Motor neuron (in vitro differentiated cells): ENCODE data around the gene SLC35E1. TPM values are rescaled to one million over a fixed set of nuclear protein-coding genes. Genes with fewer than 3 reads are reported as not detected.
"Not testable (repeated sequence)": the region's sequence is repeated elsewhere in the genome, so short reads cannot be mapped to it uniquely, and the experiment has no call there.

ENCODE experiments used
- ATAC-seq, 8 experiments: fragments of 200-7000 bp; cut with Tn5 transposase; replicated peaks in 6 of 8; 2 replicates each; pipeline ENCODE4 v1.8.0; 2021; ENCODE audit warnings: mild to moderate bottlenecking in 8 of 8, moderate library complexity in 8 of 8
- H3K27ac ChIP-seq, 2 donors: fragments of 250-450 bp; sonication (Bioruptor Pico); 2 replicates each; pipeline ENCODE4 v1.9.0; 2021; ENCODE audit warnings: antibody characterized with exemption in 2 of 2, mild to moderate bottlenecking in 2 of 2, moderate library complexity in 1 of 2
- H3K4me1 ChIP-seq, 2 donors: fragments of 250-450 bp; sonication (Bioruptor Pico); replicated peaks in 1 of 2; 2 replicates each; pipeline ENCODE4 v1.6.1; 2021; ENCODE audit warnings: antibody characterized with exemption in 2 of 2, mild to moderate bottlenecking in 2 of 2, moderate library complexity in 1 of 2
- H3K4me3 ChIP-seq, 5 donors: fragments of 250-450 bp; sonication (Bioruptor Pico); 2 replicates each; pipeline ENCODE4 v1.9.0; 2021; ENCODE audit warnings: antibody characterized with exemption in 5 of 5, mild to moderate bottlenecking in 5 of 5, moderate library complexity in 4 of 5
- WGBS, 10 experiments: fragments of 450-650 bp; shearing (Covaris generic); methylation state at CpG; one replicate each; pipeline ENCODE4 v1.0.0; 2022; 5-methylcytosine and 5-hydroxymethylcytosine counted together
- in situ Hi-C, 9 experiments: fragments of 400-800 bp; cut with MboI; loops; one replicate each; pipeline ENCODE4 v1.15.0; 2021; ENCODE audit warnings: low sequenced_read_pairs in 9 of 9, low pct_unique_long_range_greater_than_20kb in 2 of 9; ENCODE audit not compliant: unreplicated experiment in 9 of 9
- total RNA-seq, 8 experiments: library from RNA; unstranded; fragments of 300-600 nt; gene quantifications; 2 replicates each; pipeline versions ENCODE4 v1.2.3 to v1.2.4, GENCODE V29; 2022

SLC35E1 gene
- total RNA-seq, 8 experiments from 2014 or later = 19.5 to 37.4 (median 29.2) TPM

DNA sequence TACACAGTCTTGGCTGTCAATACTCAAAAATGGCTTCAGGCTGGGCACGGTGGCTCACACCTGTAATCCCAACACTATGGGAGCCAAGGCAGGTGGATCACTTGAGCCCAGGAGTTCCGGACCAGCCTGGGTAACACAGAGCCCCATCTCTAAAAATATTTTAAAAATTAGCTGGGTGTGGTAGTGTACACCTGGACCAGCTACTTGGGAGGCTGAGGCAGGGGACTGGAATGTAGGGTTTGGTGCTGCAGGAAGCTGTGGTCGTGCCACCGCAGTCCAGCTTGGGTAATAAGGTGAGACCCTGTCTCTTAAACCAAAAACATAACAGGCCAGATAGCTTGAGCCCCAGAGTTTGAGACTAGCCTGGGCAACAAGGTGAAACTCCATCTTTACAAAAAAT, 23.3 kb downstream of the SLC35E1 start:
- no peak for ATAC-seq
- Histone ChIP-seq H3K4me3 (no peak overlapping the region), H3K4me1 (peaks cover 1 to 4% of the 10 kb centered on the region in 2 donors), H3K27ac (no peak overlapping the region)
- 80 to 100% (median 83%) methylated on average over 1 to 4 of the region's 4 CpGs; no CpG with 5 or more reads in 5 of the 10 experiments for WGBS, 10 experiments
- in situ Hi-C loops = no loop called here

DNA sequence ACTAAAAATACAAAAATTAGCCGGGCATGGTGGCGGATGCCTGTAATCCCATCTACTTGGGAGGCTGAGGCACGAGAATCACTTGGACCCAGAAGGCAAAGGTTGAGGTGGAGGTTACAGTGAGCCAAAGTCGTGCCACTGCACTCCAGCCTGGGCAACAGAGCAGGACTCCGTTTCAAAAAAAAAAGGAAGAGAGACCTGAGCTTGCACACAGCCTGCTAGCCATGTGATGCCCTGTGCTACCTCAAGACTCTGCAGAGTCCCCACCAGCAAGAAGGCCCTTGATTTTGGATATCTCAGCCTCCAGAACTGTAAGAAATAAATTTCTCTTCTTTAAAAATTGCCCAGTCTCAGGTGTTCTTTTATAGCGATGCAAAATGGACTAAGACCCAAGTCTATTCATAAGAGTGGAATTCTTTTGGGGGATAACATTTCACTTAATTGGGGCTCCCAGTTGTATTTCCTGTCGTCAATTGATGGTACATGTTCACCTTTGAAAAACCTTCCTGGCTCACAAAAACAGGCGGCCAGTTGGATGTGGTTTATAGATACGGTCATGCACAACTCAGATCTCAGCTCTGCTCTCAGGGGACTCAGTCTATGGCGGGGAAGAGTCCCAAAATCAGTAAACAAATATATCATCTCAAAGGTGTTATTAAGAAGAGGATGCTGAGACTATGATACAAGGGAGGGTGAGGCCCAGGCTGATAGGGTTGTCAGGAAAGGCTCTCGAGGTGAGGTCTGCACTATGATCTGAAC, 27.6 kb downstream of the SLC35E1 start:
- 87 to 100% (median 93%) methylated on average over 1 to 9 of the region's 11 CpGs for WGBS, 10 experiments
- no peak for ATAC-seq
- Histone ChIP-seq H3K4me3 (no peak overlapping the region), H3K27ac (no peak overlapping the region), H3K4me1 (peaks cover 15 to 16% of the 10 kb centered on the region in 2 donors)
- in situ Hi-C loops = no loop called here

- 56 to 100% (median 84%) methylated on average over 1 to 6 of the region's 6 CpGs; no CpG with 5 or more reads in 2 of the 10 experiments for WGBS, 10 experiments
- Histone ChIP-seq H3K4me3 (peak overlapping the region in 2 of 5 donors; percentile 91 to 100), H3K4me1 (peaks cover 15 to 16% of the 10 kb centered on the region in 2 donors)
- H3K27ac ChIP-seq, ATAC-seq, in situ Hi-C loops: not testable (repeated sequence)
Observed at GRCh38 chr19:16543734-16544133, 28.5 kb downstream of the SLC35E1 start.

DNA sequence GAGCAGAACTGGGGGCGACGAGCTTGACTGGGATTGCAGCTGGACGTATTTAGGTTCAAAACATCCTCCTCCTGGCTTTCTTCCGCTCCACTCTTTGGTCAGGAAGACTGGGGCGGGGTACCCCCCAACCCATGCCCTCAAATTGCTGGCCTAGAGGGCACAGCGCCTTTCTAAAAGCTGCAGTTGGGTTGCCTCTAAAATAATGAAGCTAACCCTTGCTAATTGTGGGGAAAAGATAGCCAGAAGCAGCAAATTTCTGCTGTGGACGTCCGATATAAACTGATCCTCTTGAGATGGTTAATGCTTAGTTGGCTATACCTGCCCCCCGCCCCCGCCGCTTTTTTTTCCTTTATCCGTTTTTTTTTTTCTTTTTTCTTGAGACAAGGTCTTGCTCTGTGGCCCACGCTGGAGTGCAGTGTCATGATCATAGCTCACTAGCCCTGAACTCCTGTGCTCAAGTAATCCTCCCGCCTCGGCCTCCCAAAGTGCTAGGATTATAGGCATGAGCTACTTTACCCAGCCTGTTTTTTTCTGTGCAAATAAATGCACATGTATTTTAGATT, 29.2 kb downstream of the SLC35E1 start:
- in situ Hi-C loops = no loop called here
- peaks cover 15 to 16% of the 10 kb centered on the region in 2 donors for H3K4me1 ChIP-seq
- peak overlapping the region; percentile 84 to 97 for H3K27ac ChIP-seq
- 0 to 19% (median 5%) methylated on average over 3 to 12 of the region's 15 CpGs; no CpG with 5 or more reads in 1 of the 10 experiments for WGBS, 10 experiments
- H3K4me3 ChIP-seq = peak overlapping the region; percentile 88 to 100 (median 93)
- no peak for ATAC-seq

GRCh38 chr19:16542045-16542909, 29.9 kb downstream of the SLC35E1 start, which contains the start of gene CHERP:
Gene CHERP, minus strand, starts transcription at chr19:16542437. Its CDS starts 59 bp downstream, at chr19:16542378.
- Histone ChIP-seq H3K4me1 (peaks cover 15 to 16% of the 10 kb centered on the region in 2 donors), H3K27ac (peak within 1 kb of the TSS; percentile 90 to 97), H3K4me3 (peak within 1 kb of the TSS; percentile 88 to 100 (median 93))
- in situ Hi-C loops = no loop called here
- 0 to 5% (median 1%) methylated on average over 5 to 15 of the region's 108 CpGs; no CpG with 5 or more reads in 6 of the 10 experiments for WGBS, 10 experiments
- ATAC-seq = peak; percentile 74 to 91 (median 86)

DNA sequence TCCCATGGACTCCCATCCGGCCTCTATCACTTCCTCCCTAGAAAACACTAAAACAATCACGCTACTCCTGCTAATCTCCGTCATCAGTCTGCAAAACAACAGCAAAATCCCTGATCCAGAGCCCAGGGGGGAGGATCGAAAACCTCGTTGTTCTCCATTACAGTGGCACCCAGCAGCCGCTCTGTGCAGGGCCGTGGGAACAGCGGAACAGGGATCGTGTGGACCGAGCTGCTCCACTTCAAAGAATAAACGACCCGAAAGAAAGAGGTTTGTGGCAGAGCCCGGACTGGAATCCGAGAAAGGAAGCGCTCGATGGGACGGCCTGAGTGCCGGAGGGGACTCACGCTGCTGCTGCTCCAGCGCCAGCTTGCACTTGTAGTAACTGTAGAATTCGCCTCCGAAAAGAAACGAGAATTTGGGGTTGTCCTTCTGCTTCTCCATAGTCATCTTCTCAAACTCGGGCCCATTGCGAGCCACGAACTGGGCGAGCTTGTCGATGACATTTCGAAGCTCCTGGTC, 30.6 kb downstream of the SLC35E1 start:
- Histone ChIP-seq H3K4me1 (peaks cover 15 to 16% of the 10 kb centered on the region in 2 donors), H3K4me3 (peak overlapping the region; percentile 88 to 100 (median 93)), H3K27ac (peak overlapping the region; percentile 90 to 97)
- in situ Hi-C loops = no loop called here
- 0 to 19% (median 0%) methylated on average over 1 to 11 of the region's 29 CpGs; no CpG with 5 or more reads in 1 of the 10 experiments for WGBS, 10 experiments
- ATAC-seq = peak in 3 of 8 experiments; percentile 11 to 29 (median 11)

- H3K27ac ChIP-seq = peak overlapping the region in 1 of 2 donors; percentile 97
- 73 to 100% (median 87%) methylated on average over 2 to 9 of the region's 12 CpGs; no CpG with 5 or more reads in 4 of the 10 experiments for WGBS, 10 experiments
- ATAC-seq = no peak
- H3K4me3 ChIP-seq = peak overlapping the region; percentile 88 to 100 (median 93)
- in situ Hi-C loops = no loop called here
- H3K4me1 ChIP-seq = peaks cover 15 to 16% of the 10 kb centered on the region in 2 donors
Observed at GRCh38 chr19:16540948-16541347, 31.3 kb downstream of the SLC35E1 start.

- in situ Hi-C loops = no loop called here
- WGBS, 10 experiments = 96 to 100% (median 100%) methylated on average over 1 to 6 of the region's 13 CpGs; no CpG with 5 or more reads in 7 of the 10 experiments
- Histone ChIP-seq H3K27ac (no peak overlapping the region), H3K4me1 (peaks cover 7% of the 10 kb centered on the region in 2 donors), H3K4me3 (no peak overlapping the region)
- no peak for ATAC-seq
Observed at GRCh38 chr19:16537111-16537510, 35.1 kb downstream of the SLC35E1 start.

DNA sequence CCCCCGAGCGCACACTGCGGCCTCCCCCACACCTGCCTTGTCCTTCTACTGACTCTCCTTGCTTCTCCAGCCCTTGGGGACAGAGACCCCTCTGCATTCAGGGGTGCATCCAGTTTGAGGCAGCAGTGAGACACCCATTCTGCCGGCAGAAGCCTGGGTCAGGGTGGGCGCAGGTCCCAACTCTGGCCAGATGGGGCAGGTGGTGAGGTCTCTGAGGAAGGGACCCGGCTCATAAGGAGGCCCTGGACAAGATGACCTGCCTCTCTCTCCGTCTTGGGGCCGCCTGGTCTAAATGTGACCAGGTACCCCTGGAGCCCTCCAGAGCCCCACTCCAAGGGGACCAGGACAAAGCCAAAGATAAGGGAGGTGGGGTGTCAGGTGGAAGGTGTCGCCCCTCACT, 36.1 kb downstream of the SLC35E1 start:
- no peak overlapping the region for H3K27ac ChIP-seq
- 100% methylated on average over 1 to 3 of the region's 9 CpGs; no CpG with 5 or more reads in 6 of the 10 experiments for WGBS, 10 experiments
- peaks cover 5 to 6% of the 10 kb centered on the region in 2 donors for H3K4me1 ChIP-seq
- in situ Hi-C loops = no loop called here
- no peak overlapping the region for H3K4me3 ChIP-seq
- ATAC-seq = peak in 4 of 8 experiments; percentile 5 to 8 (median 7)

DNA sequence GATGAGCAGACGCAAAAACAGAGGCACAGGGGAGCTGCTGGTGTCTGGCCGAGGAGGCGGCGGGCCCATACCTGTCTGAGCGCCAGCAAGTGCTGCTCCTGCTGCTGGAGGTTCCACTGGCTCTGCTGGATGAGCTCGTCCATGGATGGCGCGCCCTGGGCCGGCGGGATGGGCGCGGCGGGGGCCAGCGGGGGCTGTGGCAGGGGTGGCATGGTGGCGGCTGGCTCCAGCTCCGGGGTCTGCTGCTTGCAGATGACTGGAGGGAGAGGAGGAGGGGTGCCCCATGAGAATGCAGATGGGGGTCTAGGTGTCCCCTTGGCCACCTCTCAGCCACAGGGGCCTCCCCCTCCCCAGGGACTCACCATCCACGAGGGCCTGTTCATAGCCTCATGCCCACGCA, 36.8 kb downstream of the SLC35E1 start:
- no CpG with 5 or more reads among the region's 18 CpGs for WGBS, 10 experiments
- in situ Hi-C loops = no loop called here

DNA sequence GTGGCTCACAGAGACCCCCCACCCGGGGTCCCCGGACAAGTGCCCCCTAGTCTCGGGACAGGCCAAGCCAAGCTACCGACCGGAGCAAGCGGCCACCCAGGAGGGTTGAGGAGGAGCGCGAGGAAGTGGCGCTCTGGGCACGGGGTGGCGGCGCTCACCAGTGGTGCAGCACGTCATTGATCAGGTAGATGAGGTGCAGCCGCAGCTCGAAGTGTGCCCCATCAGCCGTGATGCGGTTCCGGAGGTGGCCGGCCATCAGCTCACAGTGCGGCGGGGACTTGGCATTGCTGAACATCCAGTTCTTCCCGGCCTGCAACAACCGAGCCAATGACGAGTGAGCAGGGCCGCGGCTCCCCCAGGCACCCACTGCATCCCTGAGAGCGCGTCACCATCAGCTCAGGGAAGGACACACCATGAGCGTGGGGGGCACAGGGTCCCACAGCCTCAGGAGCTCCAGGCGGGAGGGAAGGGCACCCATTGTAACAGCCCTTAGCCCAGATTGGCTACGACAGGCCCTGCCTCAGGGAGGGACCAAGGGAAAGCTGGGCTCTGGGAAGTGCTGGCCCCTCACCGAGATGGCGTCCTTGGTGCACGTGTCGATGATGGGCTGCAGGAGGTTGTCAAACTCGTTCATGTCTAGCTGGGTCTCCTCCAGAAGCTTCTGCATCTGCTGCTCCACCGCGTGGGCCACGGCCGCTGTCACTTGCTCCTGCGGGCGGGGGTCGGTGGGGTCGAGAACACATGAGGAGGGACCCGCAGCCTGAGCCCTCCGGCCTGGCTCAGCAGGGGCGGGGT, 39.6 kb downstream of the SLC35E1 start:
- WGBS, 10 experiments = 100% methylated on average over 10 of the region's 47 CpGs; no CpG with 5 or more reads in 9 of the 10 experiments
- in situ Hi-C loops = no loop called here
- Histone ChIP-seq H3K4me3 (no peak overlapping the region), H3K27ac (no peak overlapping the region), H3K4me1 (no peaks in the 10 kb centered on the region)
- peak in 1 of 8 experiments; percentile 8 for ATAC-seq

More for the DNA sequence above, 36.8 kb downstream of the SLC35E1 start:
- peak in 4 of 8 experiments; percentile 9 to 14 (median 14) for ATAC-seq
- Histone ChIP-seq H3K4me1 (no peaks in the 10 kb centered on the region), H3K4me3 (no peak overlapping the region), H3K27ac (no peak overlapping the region)

GRCh38 chr19:16531380-16531669, 40.9 kb downstream of the SLC35E1 start:
- Histone ChIP-seq H3K27ac (no peak overlapping the region), H3K4me1 (no peaks in the 10 kb centered on the region), H3K4me3 (no peak overlapping the region)
- no peak for ATAC-seq
- WGBS, 10 experiments = 93% methylated on average over 7 of the region's 12 CpGs; no CpG with 5 or more reads in 9 of the 10 experiments
- in situ Hi-C loops = no loop called here
